Activated naive CD8-positive, alpha-beta T cell treated with anti-CD3 and anti-CD28 coated beads for 36 hours (primary cell): ENCODE measurements around the gene A4GALT. TPM values are rescaled to one million over a fixed set of nuclear protein-coding genes. Genes with fewer than 3 reads are reported as not detected.

ENCODE experiments used
- DNase-seq: peaks from one replicate; pipeline ENCODE4 v3.0.0; 2021
- H3K27ac Mint-ChIP-seq: one replicate; pipeline ENCODE4 v1.8.0; 2022; ENCODE audit warnings: mild to moderate bottlenecking, moderate library complexity, mixed read lengths
- H3K27me3 Mint-ChIP-seq: one replicate; pipeline ENCODE4 v1.8.0; 2022; ENCODE audit warnings: mild to moderate bottlenecking, mixed read lengths
- H3K36me3 Mint-ChIP-seq: one replicate; pipeline ENCODE4 v1.8.0; 2021; ENCODE audit warnings: mild to moderate bottlenecking, mixed read lengths
- H3K4me1 Mint-ChIP-seq: one replicate; pipeline ENCODE4 v1.8.0; 2021; ENCODE audit warnings: mixed read lengths
- H3K4me3 Mint-ChIP-seq: one replicate; pipeline ENCODE4 v1.8.0; 2022; ENCODE audit warnings: mild to moderate bottlenecking, moderate library complexity, mixed read lengths
- H3K9me3 Mint-ChIP-seq: one replicate; pipeline ENCODE4 v1.8.0; 2022; ENCODE audit warnings: mixed read lengths
- total RNA-seq, 2 experiments: library from RNA; stranded (reverse); gene quantifications; one replicate each; pipeline ENCODE4 v1.2.3, GENCODE V29; 2021

Gene A4GALT
- total RNA-seq, 2 experiments from 2014 or later, result 0.08 TPM; not detected in 1

- Mint-ChIP-seq H3K36me3 (no peaks in the 10 kb centered on the region), H3K27ac (no peak overlapping the region), H3K27me3 (no peaks in the 10 kb centered on the region), H3K9me3 (no peaks in the 10 kb centered on the region), H3K4me1 (no peaks in the 10 kb centered on the region), H3K4me3 (no peak overlapping the region)
- DNase-seq, result no peak
These were observed 20.7 kb downstream of the A4GALT start for GRCh38 chr22:42699976-42700352.

- Mint-ChIP-seq H3K27me3 (no peaks in the 10 kb centered on the region), H3K4me1 (no peaks in the 10 kb centered on the region), H3K9me3 (no peaks in the 10 kb centered on the region), H3K36me3 (no peaks in the 10 kb centered on the region), H3K27ac (no peak overlapping the region), H3K4me3 (no peak overlapping the region)
- no peak for DNase-seq
These were observed 21.2 kb downstream of the A4GALT start for GRCh38 chr22:42699281-42699975.

- no peak for DNase-seq
- Mint-ChIP-seq H3K4me1 (no peaks in the 10 kb centered on the region), H3K4me3 (no peak overlapping the region), H3K27ac (no peak overlapping the region), H3K9me3 (no peaks in the 10 kb centered on the region), H3K27me3 (no peaks in the 10 kb centered on the region), H3K36me3 (no peaks in the 10 kb centered on the region)
These were observed 23.1 kb downstream of the A4GALT start for GRCh38 chr22:42697542-42698013.

- Mint-ChIP-seq H3K36me3 (no peaks in the 10 kb centered on the region), H3K4me3 (no peak overlapping the region), H3K27ac (no peak overlapping the region), H3K4me1 (no peaks in the 10 kb centered on the region), H3K27me3 (no peaks in the 10 kb centered on the region), H3K9me3 (no peaks in the 10 kb centered on the region)
- DNase-seq, result no peak
These were observed 24.2 kb downstream of the A4GALT start for GRCh38 chr22:42696331-42696967.

- H3K27ac Mint-ChIP-seq, result no peak overlapping the region
- no peaks in the 10 kb centered on the region for H3K27me3 Mint-ChIP-seq
- no peaks in the 10 kb centered on the region for H3K36me3 Mint-ChIP-seq
- H3K9me3 Mint-ChIP-seq, result no peaks in the 10 kb centered on the region
- H3K4me3 Mint-ChIP-seq, result no peak overlapping the region
- no peak for DNase-seq
- H3K4me1 Mint-ChIP-seq, result no peaks in the 10 kb centered on the region
These were observed 25.4 kb downstream of the A4GALT start for GRCh38 chr22:42695294-42695693.

GRCh38 chr22:42693763-42694683, 26.6 kb downstream of the A4GALT start:
- Mint-ChIP-seq H3K27me3 (no peaks in the 10 kb centered on the region), H3K27ac (no peak overlapping the region)
- DNase-seq, result no peak

DNA sequence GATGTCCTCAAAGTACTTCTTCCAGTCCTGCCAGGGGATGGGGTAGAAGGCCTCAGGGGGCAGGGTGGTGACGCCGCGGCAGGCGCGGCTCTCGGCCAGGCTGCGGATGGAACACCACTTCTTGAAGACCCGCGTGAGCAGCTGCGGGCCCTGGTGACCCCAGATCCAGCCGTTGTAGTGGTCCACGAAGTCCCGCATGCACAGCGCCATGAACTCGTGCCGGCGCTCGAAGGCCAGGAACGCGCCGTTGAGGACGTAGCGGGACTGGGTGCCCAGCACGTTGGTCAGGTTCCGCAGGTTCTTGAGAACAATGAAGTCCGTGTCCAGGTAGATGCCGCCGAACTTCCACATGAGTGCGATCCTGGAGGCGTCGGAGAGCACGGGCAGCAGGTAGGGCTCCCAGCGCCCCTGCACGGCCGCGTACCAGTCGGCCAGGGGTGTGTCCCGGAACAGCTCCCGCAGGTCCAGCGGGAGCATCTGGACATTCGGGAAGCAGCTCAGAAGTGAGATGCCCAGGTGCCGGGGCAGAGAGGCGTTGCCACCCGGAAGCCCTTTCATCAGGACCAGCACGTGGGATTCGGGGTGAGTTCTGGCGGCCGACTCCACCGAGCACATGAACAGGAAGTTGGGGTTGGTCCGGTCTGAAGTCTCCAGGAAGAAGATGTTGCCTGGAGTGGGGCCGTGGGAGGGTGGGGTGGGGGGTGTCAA, 27.5 kb downstream of the A4GALT start:
- no peaks in the 10 kb centered on the region for H3K36me3 Mint-ChIP-seq
- no peak overlapping the region for H3K27ac Mint-ChIP-seq
- DNase-seq, result no peak
- H3K4me1 Mint-ChIP-seq, result no peaks in the 10 kb centered on the region
- H3K27me3 Mint-ChIP-seq, result no peaks in the 10 kb centered on the region
- H3K9me3 Mint-ChIP-seq, result no peaks in the 10 kb centered on the region
- no peak overlapping the region for H3K4me3 Mint-ChIP-seq

More at GRCh38 chr22:42693763-42694683, 26.6 kb downstream of the A4GALT start:
- Mint-ChIP-seq H3K36me3 (no peaks in the 10 kb centered on the region), H3K9me3 (no peaks in the 10 kb centered on the region), H3K4me3 (no peak overlapping the region), H3K4me1 (no peaks in the 10 kb centered on the region)

GRCh38 chr22:42692239-42693054, 28.2 kb downstream of the A4GALT start:
- H3K27me3 Mint-ChIP-seq, result no peaks in the 10 kb centered on the region
- H3K4me1 Mint-ChIP-seq, result no peaks in the 10 kb centered on the region
- no peak overlapping the region for H3K27ac Mint-ChIP-seq
- no peaks in the 10 kb centered on the region for H3K36me3 Mint-ChIP-seq
- no peak overlapping the region for H3K4me3 Mint-ChIP-seq
- DNase-seq, result no peak
- H3K9me3 Mint-ChIP-seq, result no peaks in the 10 kb centered on the region

DNA sequence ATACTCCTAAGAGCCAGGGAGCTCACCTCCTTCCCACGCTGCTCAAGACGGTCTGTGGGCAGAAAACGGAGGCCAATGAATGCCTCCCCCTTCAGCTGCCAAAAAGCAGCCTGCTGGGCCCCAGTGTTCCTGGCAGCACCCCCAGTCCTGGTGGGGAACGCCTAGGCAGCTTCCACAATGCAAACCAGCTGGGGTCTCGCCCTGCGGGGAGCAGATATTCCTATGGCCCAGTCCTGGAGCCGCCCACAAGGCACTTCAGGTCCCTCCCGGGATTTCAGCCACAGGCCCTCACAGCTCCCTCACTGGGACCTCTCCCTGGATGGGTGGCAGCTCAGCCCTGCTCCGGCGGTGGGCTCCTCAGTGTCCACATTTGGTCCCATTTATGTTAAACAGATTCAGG, 29.2 kb downstream of the A4GALT start:
- Mint-ChIP-seq H3K9me3 (no peaks in the 10 kb centered on the region), H3K27ac (no peak overlapping the region), H3K4me1 (no peaks in the 10 kb centered on the region), H3K4me3 (no peak overlapping the region), H3K36me3 (no peaks in the 10 kb centered on the region), H3K27me3 (no peaks in the 10 kb centered on the region)
- no peak for DNase-seq

GRCh38 chr22:42688241-42689211, 32.1 kb downstream of the A4GALT start:
- H3K4me3 Mint-ChIP-seq, result no peak overlapping the region
- DNase-seq, result no peak
- no peaks in the 10 kb centered on the region for H3K4me1 Mint-ChIP-seq
- no peaks in the 10 kb centered on the region for H3K27me3 Mint-ChIP-seq
- no peaks in the 10 kb centered on the region for H3K9me3 Mint-ChIP-seq
- H3K27ac Mint-ChIP-seq, result no peak overlapping the region
- no peaks in the 10 kb centered on the region for H3K36me3 Mint-ChIP-seq

GRCh38 chr22:42686756-42687491, 33.7 kb downstream of the A4GALT start:
- Mint-ChIP-seq H3K36me3 (no peaks in the 10 kb centered on the region), H3K9me3 (no peaks in the 10 kb centered on the region), H3K27me3 (no peaks in the 10 kb centered on the region), H3K4me3 (no peak overlapping the region), H3K27ac (no peak overlapping the region), H3K4me1 (no peaks in the 10 kb centered on the region)
- DNase-seq, result no peak

GRCh38 chr22:42685941-42686653, 34.6 kb downstream of the A4GALT start:
- no peaks in the 10 kb centered on the region for H3K27me3 Mint-ChIP-seq
- no peaks in the 10 kb centered on the region for H3K9me3 Mint-ChIP-seq
- H3K27ac Mint-ChIP-seq, result no peak overlapping the region
- no peak for DNase-seq
- H3K4me3 Mint-ChIP-seq, result no peak overlapping the region
- H3K4me1 Mint-ChIP-seq, result no peaks in the 10 kb centered on the region
- H3K36me3 Mint-ChIP-seq, result no peaks in the 10 kb centered on the region
